SJSA1 (cell line): ENCODE results near the gene BAG1. TPM values are rescaled to one million over a fixed set of nuclear protein-coding genes. Genes with fewer than 3 reads are reported as not detected.
A peak's percentile ranks its signal among the peaks of the same experiment; 100 is the strongest.

Experiments used
- DNase-seq, 2 experiments: peaks; one replicate each; pipeline ENCODE4 v3.0.0-alpha.2; 2015 to 2020; ENCODE audit warnings: low spot score in 2 of 2, low read depth in 1 of 2
- H3K27ac ChIP-seq: fragments of 250-450 bp; sonication (Bioruptor Pico); 2 replicates; pipeline ENCODE4 v1.5.1; 2020; ENCODE audit warnings: mild to moderate bottlenecking, moderate library complexity
- H3K27me3 ChIP-seq: fragments of 250-450 bp; sonication (Bioruptor Pico); replicated peaks from 2 replicates; pipeline ENCODE4 v1.5.1; 2020; ENCODE audit warnings: mild to moderate bottlenecking, moderate library complexity
- H3K36me3 ChIP-seq: fragments of 250-450 bp; sonication (Bioruptor Pico); 2 replicates; pipeline ENCODE4 v1.5.1; 2020; ENCODE audit warnings: mild to moderate bottlenecking
- H3K4me1 ChIP-seq: fragments of 250-450 bp; sonication (Bioruptor Pico); replicated peaks from 2 replicates; pipeline ENCODE4 v1.6.1; 2021; ENCODE audit warnings: mild to moderate bottlenecking
- H3K4me3 ChIP-seq: fragments of 250-450 bp; sonication (Bioruptor Pico); 2 replicates; pipeline ENCODE4 v1.5.1; 2020; ENCODE audit warnings: mild to moderate bottlenecking
- H3K9me3 ChIP-seq: fragments of 250-450 bp; sonication (Bioruptor Pico); replicated peaks from 2 replicates; pipeline ENCODE4 v1.5.1; 2020; ENCODE audit warnings: mild to moderate bottlenecking
- total RNA-seq: library from RNA; depleted of rRNA; stranded (reverse); fragments of >200 nt; shearing (Covaris generic); gene quantifications from 2 replicates; pipeline ENCODE4 v1.2.3, GENCODE V29; 2014; rRNA removed

Gene BAG1
- 25.0 and 39.4 TPM in 2 replicates for total RNA-seq

- peaks cover 19% of the 10 kb centered on the region for H3K36me3 ChIP-seq
- peak; percentile 93 to 97 for DNase-seq
- H3K4me3 ChIP-seq: peak within 1 kb of the TSS; percentile 75
- no peaks in the 10 kb centered on the region for H3K9me3 ChIP-seq
- peaks cover 6% of the 10 kb centered on the region for H3K4me1 ChIP-seq
- H3K27ac ChIP-seq: peak within 1 kb of the TSS; percentile 50
- H3K27me3 ChIP-seq: no peaks in the 10 kb centered on the region
These were observed at the start of gene BAG1, which contains the start of gene CHMP5 for GRCh38 chr9:33264473-33265177. Gene BAG1, minus strand, starts transcription at chr9:33264708. Gene CHMP5, plus strand, starts transcription at chr9:33265049. Its CDS starts 30 bp downstream, at chr9:33265079.

GRCh38 chr9:33311953-33312352 lies 47.4 kb upstream of the BAG1 start:
- H3K9me3 ChIP-seq: no peaks in the 10 kb centered on the region
- peaks cover 28% of the 10 kb centered on the region for H3K36me3 ChIP-seq
- DNase-seq: no peak
- no peaks in the 10 kb centered on the region for H3K27me3 ChIP-seq
- no peaks in the 10 kb centered on the region for H3K4me1 ChIP-seq
- H3K4me3 ChIP-seq: no peak overlapping the region
- no peak overlapping the region for H3K27ac ChIP-seq

GRCh38 chr9:33310748-33311147 lies 46.2 kb upstream of the BAG1 start:
- Histone ChIP-seq H3K36me3 (peaks cover 31% of the 10 kb centered on the region), H3K4me1 (no peaks in the 10 kb centered on the region), H3K4me3 (no peak overlapping the region), H3K9me3 (no peaks in the 10 kb centered on the region), H3K27ac (no peak overlapping the region), H3K27me3 (no peaks in the 10 kb centered on the region)
- no peak for DNase-seq

GRCh38 chr9:33309903-33310302 lies 45.4 kb upstream of the BAG1 start:
- H3K27me3 ChIP-seq: no peaks in the 10 kb centered on the region
- H3K4me1 ChIP-seq: no peaks in the 10 kb centered on the region
- peaks cover 33% of the 10 kb centered on the region for H3K36me3 ChIP-seq
- no peak overlapping the region for H3K27ac ChIP-seq
- no peaks in the 10 kb centered on the region for H3K9me3 ChIP-seq
- DNase-seq: no peak
- H3K4me3 ChIP-seq: no peak overlapping the region

GRCh38 chr9:33307067-33307466 lies 42.6 kb upstream of the BAG1 start:
- no peak for DNase-seq

GRCh38 chr9:33306037-33306436 lies 41.5 kb upstream of the BAG1 start:
- no peak for DNase-seq
- no peaks in the 10 kb centered on the region for H3K27me3 ChIP-seq
- no peaks in the 10 kb centered on the region for H3K9me3 ChIP-seq
- peaks cover 24% of the 10 kb centered on the region for H3K36me3 ChIP-seq
- no peak overlapping the region for H3K4me3 ChIP-seq
- no peak overlapping the region for H3K27ac ChIP-seq
- no peaks in the 10 kb centered on the region for H3K4me1 ChIP-seq

More at GRCh38 chr9:33307067-33307466, 42.6 kb upstream of the BAG1 start:
- Histone ChIP-seq H3K27me3 (no peaks in the 10 kb centered on the region), H3K4me3 (no peak overlapping the region), H3K9me3 (no peaks in the 10 kb centered on the region), H3K36me3 (peaks cover 33% of the 10 kb centered on the region), H3K27ac (no peak overlapping the region), H3K4me1 (no peaks in the 10 kb centered on the region)

- Histone ChIP-seq H3K4me3 (no peak overlapping the region), H3K27me3 (no peaks in the 10 kb centered on the region), H3K9me3 (no peaks in the 10 kb centered on the region), H3K36me3 (peaks cover 19% of the 10 kb centered on the region), H3K4me1 (no peaks in the 10 kb centered on the region), H3K27ac (no peak overlapping the region)
- no peak for DNase-seq
These were observed 39.9 kb upstream of the BAG1 start for GRCh38 chr9:33304362-33304761.

- Histone ChIP-seq H3K9me3 (no peaks in the 10 kb centered on the region), H3K4me1 (no peaks in the 10 kb centered on the region), H3K4me3 (no peak overlapping the region), H3K36me3 (peaks cover 35% of the 10 kb centered on the region), H3K27me3 (no peaks in the 10 kb centered on the region), H3K27ac (no peak overlapping the region)
- DNase-seq: no peak
These were observed 36.0 kb upstream of the BAG1 start for GRCh38 chr9:33300546-33300945.

- Histone ChIP-seq H3K27me3 (no peaks in the 10 kb centered on the region), H3K4me1 (no peaks in the 10 kb centered on the region), H3K4me3 (no peak overlapping the region), H3K36me3 (peaks cover 37% of the 10 kb centered on the region), H3K9me3 (no peaks in the 10 kb centered on the region), H3K27ac (no peak overlapping the region)
- no peak for DNase-seq
These were observed 32.9 kb upstream of the BAG1 start for GRCh38 chr9:33297432-33297831.

- peaks cover 46% of the 10 kb centered on the region for H3K36me3 ChIP-seq
These were observed 31.1 kb upstream of the BAG1 start for GRCh38 chr9:33295571-33295970.

GRCh38 chr9:33294670-33295432 lies 30.3 kb upstream of the BAG1 start:
- Histone ChIP-seq H3K27me3 (no peaks in the 10 kb centered on the region), H3K36me3 (peaks cover 49% of the 10 kb centered on the region), H3K4me1 (peaks cover 6% of the 10 kb centered on the region), H3K9me3 (no peaks in the 10 kb centered on the region), H3K4me3 (no peak overlapping the region), H3K27ac (no peak overlapping the region)
- DNase-seq: no peak

More at GRCh38 chr9:33295571-33295970, 31.1 kb upstream of the BAG1 start:
- DNase-seq: no peak
- Histone ChIP-seq H3K27me3 (no peaks in the 10 kb centered on the region), H3K4me3 (no peak overlapping the region), H3K27ac (no peak overlapping the region), H3K4me1 (peaks cover 6% of the 10 kb centered on the region), H3K9me3 (no peaks in the 10 kb centered on the region)

GRCh38 chr9:33293782-33294181 lies 29.3 kb upstream of the BAG1 start:
- Histone ChIP-seq H3K4me3 (no peak overlapping the region), H3K4me1 (peaks cover 6% of the 10 kb centered on the region), H3K27me3 (no peaks in the 10 kb centered on the region), H3K9me3 (no peaks in the 10 kb centered on the region), H3K27ac (no peak overlapping the region), H3K36me3 (peaks cover 49% of the 10 kb centered on the region)
- no peak for DNase-seq

- Histone ChIP-seq H3K9me3 (no peaks in the 10 kb centered on the region), H3K4me1 (peaks cover 6% of the 10 kb centered on the region), H3K27me3 (no peaks in the 10 kb centered on the region), H3K27ac (no peak overlapping the region), H3K4me3 (no peak overlapping the region), H3K36me3 (peaks cover 36% of the 10 kb centered on the region)
- DNase-seq: no peak
These were observed 27.4 kb upstream of the BAG1 start for GRCh38 chr9:33291901-33292300.

- Histone ChIP-seq H3K4me3 (peak overlapping the region; percentile 68), H3K27ac (peak overlapping the region; percentile 97), H3K36me3 (peaks cover 30% of the 10 kb centered on the region), H3K9me3 (no peaks in the 10 kb centered on the region), H3K27me3 (no peaks in the 10 kb centered on the region), H3K4me1 (peaks cover 6% of the 10 kb centered on the region)
- DNase-seq: no peak
These were observed 26.5 kb upstream of the BAG1 start for GRCh38 chr9:33291031-33291397.
